HepG2 (cell line): ENCODE data around the gene DNAAF1. TPM values are rescaled to one million over a fixed set of nuclear protein-coding genes. Genes with fewer than 3 reads are reported as not detected.

Experiments
- ARID5B ChIP-seq: IDR thresholded peaks from 2 replicates; pipeline ENCODE4 v1.4.0; 2020; ENCODE audit warnings: mild to moderate bottlenecking, missing genetic modification reagents
- ARNT ChIP-seq: fragments of 450-650 bp; IDR thresholded peaks from 2 replicates; pipeline ENCODE4 v1.6.1; 2017
- KAT8 ChIP-seq: IDR thresholded peaks from 2 replicates; pipeline ENCODE4 v1.6.1; 2016; ENCODE audit warnings: missing genetic modification reagents, missing compliant biosample characterization
- KMT2A ChIP-seq: sonication (generic); formaldehyde crosslinking; IDR thresholded peaks from 2 replicates; pipeline ENCODE4 v1.4.0; 2020; ENCODE audit warnings: missing genetic modification reagents
- MTERF4 ChIP-seq: sonication (generic); formaldehyde crosslinking; IDR thresholded peaks from 2 replicates; pipeline ENCODE4 v1.8.0; 2023; ENCODE audit warnings: mild to moderate bottlenecking, missing genetic modification reagents
- NCOR1 ChIP-seq: fragments of 200-600 bp; sonication (generic); IDR thresholded peaks from 2 replicates; pipeline ENCODE4 v1.7.0; 2017; ENCODE audit warnings: antibody characterized with exemption, low read length, borderline replicate concordance
- PLSCR1 ChIP-seq: sonication (generic); formaldehyde crosslinking; IDR thresholded peaks from 2 replicates; pipeline ENCODE4 v1.5.0; 2020; ENCODE audit warnings: missing genetic modification reagents, mild to moderate bottlenecking, borderline replicate concordance
- REPIN1 ChIP-seq: sonication (generic); formaldehyde crosslinking; IDR thresholded peaks from 2 replicates; pipeline ENCODE4 v1.8.0; 2022; ENCODE audit warnings: missing genetic modification reagents, low read depth, mild to moderate bottlenecking, borderline replicate concordance
- SIX1 ChIP-seq: sonication (generic); formaldehyde crosslinking; IDR thresholded peaks from 2 replicates; pipeline ENCODE4 v1.4.0; 2020; ENCODE audit warnings: missing genetic modification reagents, borderline replicate concordance
- SMARCE1 ChIP-seq: fragments of 450-650 bp; IDR thresholded peaks from 2 replicates; pipeline ENCODE4 v1.6.1; 2017; ENCODE audit warnings: borderline replicate concordance
- TEAD3 ChIP-seq: optimal IDR thresholded peaks from 2 replicates; pipeline ENCODE3; 2016; ENCODE audit warnings: borderline replicate concordance
- TRIM22 ChIP-seq: fragments of 450-650 bp; IDR thresholded peaks from 2 replicates; pipeline ENCODE4 v1.6.1; 2017
- WIZ ChIP-seq: sonication (generic); formaldehyde crosslinking; IDR thresholded peaks from 2 replicates; pipeline ENCODE4 v1.5.1; 2020; ENCODE audit warnings: mild to moderate bottlenecking, missing genetic modification reagents
- ZBTB14 ChIP-seq: sonication (generic); formaldehyde crosslinking; IDR thresholded peaks from 2 replicates; pipeline ENCODE4 v1.4.0; 2020; ENCODE audit warnings: missing genetic modification reagents
- ZBTB7A ChIP-seq: sonication (generic); formaldehyde crosslinking; IDR thresholded peaks from 2 replicates; pipeline ENCODE4 v1.8.0; 2022; ENCODE audit warnings: mild to moderate bottlenecking, missing genetic modification reagents
- ZC3H13 ChIP-seq: sonication (generic); formaldehyde crosslinking; IDR thresholded peaks from 2 replicates; pipeline ENCODE4 v1.8.1; 2023; ENCODE audit warnings: mild to moderate bottlenecking, missing genetic modification reagents, moderate library complexity
- ZFP1 ChIP-seq: IDR thresholded peaks from 2 replicates; pipeline ENCODE4 v1.6.1; 2016
- ZKSCAN8 ChIP-seq: IDR thresholded peaks from 2 replicates; pipeline ENCODE4 v1.6.1; 2016; ENCODE audit warnings: borderline replicate concordance, missing genetic modification reagents, missing compliant biosample characterization
- ZNF276 ChIP-seq: sonication (generic); formaldehyde crosslinking; IDR thresholded peaks from 2 replicates; pipeline ENCODE4 v1.4.0; 2020; ENCODE audit warnings: mild to moderate bottlenecking, low read depth, missing genetic modification reagents
- ZNF790 ChIP-seq: sonication (generic); formaldehyde crosslinking; IDR thresholded peaks from 2 replicates; pipeline ENCODE4 v1.8.0; 2022; ENCODE audit warnings: missing genetic modification reagents, mild to moderate bottlenecking, borderline replicate concordance
- polyA plus RNA-seq, 8 experiments: library from polyadenylated mRNA; depleted of rRNA in 3 of 8; stranded (reverse) in 7 of 8; unstranded in 1 of 8; fragments of >200 nt; fragmentation: Illumina TruSeq in 4 of 8; extraction: Trizol in 4 of 8; gene quantifications; 2 replicates each; pipeline versions ENCODE4 v1.2.1 to v1.2.3, GENCODE V29; 2011 to 2016; ENCODE audit warnings: low read depth in 4 of 8, missing spikeins in 1 of 8, mixed read lengths in 1 of 8; ENCODE audit not compliant: insufficient read depth in 1 of 8
- total RNA-seq, 5 experiments: library from RNA; depleted of rRNA; stranded (reverse); fragments of >200 nt; fragmentation: Illumina TruSeq; extraction: Trizol; gene quantifications; 2 replicates each; pipeline ENCODE4 v1.2.3, GENCODE V29; 2016; ENCODE audit warnings: low read depth in 1 of 5

Gene DNAAF1
- total and polyA plus RNA-seq, 2 of the 13 experiments (the other 11 are each of a cell fraction or from before 2014, with no cell fraction given): 0.04 TPM; not detected in 1

- no peak for TF ChIP-seq ZNF276 (CRISPR knock-in tag)
- TF ChIP-seq REPIN1 (CRISPR knock-in tag): peak; percentile 90; the same call in 1 of the 2 replicates
- TF ChIP-seq MTERF4: no peak
- no peak for TF ChIP-seq KAT8 (CRISPR knock-in tag)
- no peak for TF ChIP-seq TRIM22
- TF ChIP-seq ZFP1 (CRISPR knock-in tag): no peak
- no peak for TF ChIP-seq PLSCR1 (CRISPR knock-in tag)
- TF ChIP-seq NCOR1: no peak
- TF ChIP-seq ARID5B (CRISPR knock-in tag): no peak
- TF ChIP-seq WIZ: no peak
- TF ChIP-seq KMT2A (CRISPR knock-in tag): 0 out of 2 replicates have a peak, but pooled peaks have one; percentile 62
- TF ChIP-seq SMARCE1: no peak
- no peak for TF ChIP-seq ZNF790 (CRISPR knock-in tag)
- no peak for TF ChIP-seq ZBTB14
- no peak for TF ChIP-seq SIX1
- TF ChIP-seq TEAD3 (CRISPR knock-in tag): peak; percentile 21
- TF ChIP-seq ZC3H13 (CRISPR knock-in tag): no peak
- peak; percentile 76 for TF ChIP-seq ZBTB7A (CRISPR knock-in tag)
- TF ChIP-seq ZKSCAN8 (CRISPR knock-in tag): no peak
- TF ChIP-seq ARNT: no peak
Measured at GRCh38 chr16:84141143-84141670, 3.9 kb upstream of the DNAAF1 start (continued).
